ENCODE measurements around the gene HOXD10.

GRCh38 chr2:176068419-176068832, 48.2 kb upstream of the HOXD10 start:
- TF ChIP-seq CTCF (conservative IDR thresholded peaks at IDR 0.05) (no peak), ZFX (IDR thresholded peaks at IDR 0.05) (no peak)
